GM12891 (cell line): ENCODE data around the gene ORM1.

Experiments used
- PAX5 ChIP-seq: IDR thresholded peaks from 2 replicates; pipeline ENCODE4 v1.6.1; 2011; ENCODE audit warnings: low read length, moderate library complexity, mild to moderate bottlenecking; ENCODE audit not compliant: insufficient read depth, severe bottlenecking
- POLR2A ChIP-seq: IDR thresholded peaks from 2 replicates; pipeline ENCODE4 v1.6.1; 2011; ENCODE audit warnings: low read depth, low read length, control low read depth
- POLR2AphosphoS5 ChIP-seq: IDR thresholded peaks from 2 replicates; pipeline ENCODE4 v1.6.1; 2011; ENCODE audit warnings: low read depth, low read length, control low read depth
- POU2F2 ChIP-seq: IDR thresholded peaks from 2 replicates; pipeline ENCODE4 v1.6.1; 2011; ENCODE audit warnings: low read depth, mild to moderate bottlenecking, control low read depth, low read length, moderate library complexity
- SPI1 ChIP-seq: IDR thresholded peaks from 2 replicates; pipeline ENCODE4 v1.6.1; 2011; ENCODE audit warnings: low read depth, low read length, control low read depth

DNA sequence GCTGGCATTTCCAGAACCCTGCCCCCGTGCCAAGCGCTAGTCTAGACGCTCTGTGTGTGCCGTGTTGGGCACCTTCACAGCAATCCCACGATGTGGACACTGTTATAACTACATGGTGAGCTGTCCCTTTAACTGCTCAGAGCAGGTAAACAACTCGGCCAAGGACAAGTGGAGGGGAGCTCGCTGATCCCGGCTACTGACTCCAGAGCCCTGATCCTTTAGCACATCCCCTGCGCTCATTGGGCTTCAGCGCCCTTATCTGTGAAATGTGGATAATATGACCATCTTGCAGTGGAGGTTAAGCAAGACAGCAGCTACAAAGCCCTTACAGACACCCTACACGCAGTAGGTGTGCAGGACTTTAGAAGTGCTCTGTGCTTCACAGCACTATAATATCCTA is 23.2 kb downstream of the ORM1 start:
- TF ChIP-seq POLR2A (no peak), POLR2AphosphoS5 (no peak), POU2F2 (no peak), SPI1 (no peak), PAX5 (no peak)
